Tibial nerve (tissue), 4 donors: ENCODE results near the gene NELL2. TPM values are rescaled to one million over a fixed set of nuclear protein-coding genes. Genes with fewer than 3 reads are reported as not detected.
"Not testable (repeated sequence)": the region's sequence is repeated elsewhere in the genome, so short reads cannot be mapped to it uniquely, and the experiment has no call there.

Experiments used
- DNase-seq, 2 donors: peaks; one replicate each; pipeline ENCODE4 v3.0.0-alpha.2; 2019; ENCODE audit warnings: low spot score in 2 of 2
- H3K27ac ChIP-seq, 4 donors: fragments of 200-600 bp; sonication (generic) in 3 of 4; one replicate each; pipeline ENCODE4 v1.5.1; 2017 to 2019; ENCODE audit warnings: mild to moderate bottlenecking in 1 of 4
- H3K27me3 ChIP-seq, 2 donors: fragments of 200-600 bp; sonication (generic) in 1 of 2; one replicate each; pipeline versions ENCODE4 v1.5.1 to v1.6.0; 2017 to 2019
- H3K36me3 ChIP-seq, 3 donors: fragments of 200-600 bp; sonication (generic); one replicate each; pipeline ENCODE4 v1.5.1; 2018 to 2019
- H3K4me1 ChIP-seq, 4 donors: fragments of 200-600 bp; sonication (generic) in 3 of 4; one replicate each; pipeline ENCODE4 v1.5.1; 2017 to 2019
- H3K4me3 ChIP-seq, 4 donors: fragments of 200-600 bp; sonication (generic) in 3 of 4; one replicate each; pipeline ENCODE4 v1.5.1; 2017 to 2019; ENCODE audit warnings: mild to moderate bottlenecking in 1 of 4, moderate library complexity in 1 of 4
- H3K9me3 ChIP-seq, 4 donors: fragments of 200-600 bp; sonication (generic) in 3 of 4; one replicate each; pipeline ENCODE4 v1.5.1; 2017 to 2019
- EP300 ChIP-seq, 2 donors: sonication (generic); formaldehyde crosslinking; IDR thresholded peaks; one replicate each; pipeline ENCODE4 v1.6.1; 2017; ENCODE audit warnings: antibody characterized with exemption in 2 of 2, mild to moderate bottlenecking in 1 of 2
- POLR2A ChIP-seq, 2 donors: fragments of 450-650 bp; IDR thresholded peaks; one replicate each; pipeline ENCODE4 v1.6.1; 2017; ENCODE audit warnings: antibody characterized with exemption in 2 of 2, mild to moderate bottlenecking in 2 of 2, moderate library complexity in 2 of 2
- WGBS, 2 donors: methylation state at CpG; one replicate each; pipeline ENCODE4 v1.1.5; 2018; 5-methylcytosine and 5-hydroxymethylcytosine counted together
- total RNA-seq, 4 donors: library from RNA; depleted of rRNA; stranded (reverse); fragments of >200 nt; gene quantifications; one replicate each; pipeline ENCODE4 v1.1.0, GENCODE V29; 2016
- TF ChIP-seq, protein P1 (sequence below), 5 experiments: fragments of 200-600 bp in 3 of 5; fragments of 450-650 bp in 2 of 5; sonication (generic) in 3 of 5; IDR thresholded peaks; one replicate each; pipeline ENCODE4 v1.5.1; 2016 to 2019; ENCODE audit warnings: antibody characterized with exemption in 5 of 5, mild to moderate bottlenecking in 3 of 5, moderate library complexity in 2 of 5

Gene NELL2
- total RNA-seq, result under 1 TPM in 3 of 4 donors, not detected in 1; 0.22 to 0.90 (median 0.63) TPM

DNA sequence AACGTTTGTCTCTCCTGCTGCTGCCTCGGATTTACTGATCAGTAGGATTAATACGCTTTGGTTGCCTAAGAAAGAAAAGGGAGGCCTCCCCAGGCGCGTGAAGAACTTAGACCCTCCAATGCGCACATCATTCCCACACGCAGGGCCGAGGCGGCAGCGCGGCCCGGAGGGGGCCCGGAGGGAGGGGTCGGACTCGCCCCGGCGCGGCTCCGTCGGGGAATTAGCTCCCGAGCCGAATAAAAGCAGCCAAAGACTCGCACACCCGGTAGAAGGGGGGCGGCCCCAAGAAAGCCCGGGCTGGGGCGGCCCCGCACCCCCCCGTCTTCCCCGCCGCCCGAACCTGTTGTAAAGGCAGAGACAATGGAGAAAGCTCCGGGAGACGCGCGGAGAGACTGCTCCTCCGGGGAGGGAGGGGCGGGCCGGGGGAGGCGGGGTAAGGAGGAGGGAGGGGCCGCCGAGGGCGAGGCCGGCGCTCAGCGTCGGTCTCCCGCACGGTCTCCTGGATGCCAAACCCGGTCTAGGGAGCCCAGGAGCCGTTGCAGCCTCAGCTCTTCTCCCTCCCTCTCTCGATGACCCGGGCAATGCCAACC is at the start of gene NELL2:
Gene NELL2 (minus strand): TSS at position 362 of the 590 bp plus-strand sequence. CDS start 446 bp downstream, outside the sequence.
- WGBS, 2 donors, result 0% methylated on average over 32 to 48 of the region's 53 CpGs
- Histone ChIP-seq H3K27ac (no peak within 1 kb of the TSS), H3K36me3 (no peaks in the 10 kb centered on the region), H3K4me3 (peak within 1 kb of the TSS; percentile 33 to 61 (median 50)), H3K9me3 (peaks cover 0 to 19% (median 2%) of the 10 kb centered on the region in 4 donors), H3K4me1 (peaks cover 0 to 32% (median 17%) of the 10 kb centered on the region in 4 donors), H3K27me3 (peaks cover 0 to 32% of the 10 kb centered on the region in 2 donors)
- TF ChIP-seq EP300 (IDR thresholded peaks at IDR 0.05) (no peak), POLR2A (IDR thresholded peaks at IDR 0.05) (no peak)
- TF ChIP-seq, protein P1, sequence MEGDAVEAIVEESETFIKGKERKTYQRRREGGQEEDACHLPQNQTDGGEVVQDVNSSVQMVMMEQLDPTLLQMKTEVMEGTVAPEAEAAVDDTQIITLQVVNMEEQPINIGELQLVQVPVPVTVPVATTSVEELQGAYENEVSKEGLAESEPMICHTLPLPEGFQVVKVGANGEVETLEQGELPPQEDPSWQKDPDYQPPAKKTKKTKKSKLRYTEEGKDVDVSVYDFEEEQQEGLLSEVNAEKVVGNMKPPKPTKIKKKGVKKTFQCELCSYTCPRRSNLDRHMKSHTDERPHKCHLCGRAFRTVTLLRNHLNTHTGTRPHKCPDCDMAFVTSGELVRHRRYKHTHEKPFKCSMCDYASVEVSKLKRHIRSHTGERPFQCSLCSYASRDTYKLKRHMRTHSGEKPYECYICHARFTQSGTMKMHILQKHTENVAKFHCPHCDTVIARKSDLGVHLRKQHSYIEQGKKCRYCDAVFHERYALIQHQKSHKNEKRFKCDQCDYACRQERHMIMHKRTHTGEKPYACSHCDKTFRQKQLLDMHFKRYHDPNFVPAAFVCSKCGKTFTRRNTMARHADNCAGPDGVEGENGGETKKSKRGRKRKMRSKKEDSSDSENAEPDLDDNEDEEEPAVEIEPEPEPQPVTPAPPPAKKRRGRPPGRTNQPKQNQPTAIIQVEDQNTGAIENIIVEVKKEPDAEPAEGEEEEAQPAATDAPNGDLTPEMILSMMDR (IDR thresholded peaks at IDR 0.05), result no peak
- no peak for DNase-seq

DNA sequence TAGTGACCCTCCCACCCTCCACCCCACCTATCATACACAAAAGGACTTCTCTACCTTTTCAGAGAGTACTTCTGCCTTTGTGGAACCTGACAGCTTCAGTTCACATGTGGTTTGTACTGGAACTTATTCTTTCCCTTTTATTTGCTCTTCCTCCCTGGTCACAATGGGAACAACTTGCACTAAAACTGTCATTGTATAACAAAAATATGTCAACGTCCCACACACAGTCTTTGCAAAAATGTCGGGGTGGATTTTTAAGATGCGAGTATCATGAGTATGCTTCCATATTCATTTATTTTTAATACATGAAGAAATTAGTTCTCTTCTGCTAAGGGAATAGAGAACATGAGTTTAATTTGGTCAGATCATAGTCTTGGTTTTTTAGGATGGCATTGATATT is 45.6 kb upstream of the NELL2 start:
- no peak for DNase-seq
- TF ChIP-seq EP300 (IDR thresholded peaks at IDR 0.05) (no peak), POLR2A (IDR thresholded peaks at IDR 0.05) (no peak)
- TF ChIP-seq, protein P1 (IDR thresholded peaks at IDR 0.05), result no peak
- Histone ChIP-seq H3K4me3 (no peak overlapping the region), H3K36me3 (no peaks in the 10 kb centered on the region), H3K9me3 (no peaks in the 10 kb centered on the region), H3K4me1 (no peaks in the 10 kb centered on the region), H3K27ac (no peak overlapping the region), H3K27me3 (no peaks in the 10 kb centered on the region)
- WGBS, 2 donors, result 67 to 75% methylated on average over 3 of the region's 3 CpGs

- Histone ChIP-seq H3K4me3 (no peak overlapping the region), H3K27ac (no peak overlapping the region), H3K4me1 (no peaks in the 10 kb centered on the region), H3K9me3 (no peaks in the 10 kb centered on the region), H3K36me3 (no peaks in the 10 kb centered on the region), H3K27me3 (no peaks in the 10 kb centered on the region)
- 38% methylated on average over 1 of the region's 1 CpG for WGBS, 2 donors
- no peak for DNase-seq
- no peak for TF ChIP-seq EP300 (IDR thresholded peaks at IDR 0.05)
- TF ChIP-seq, protein P1 (IDR thresholded peaks at IDR 0.05), result no peak
- no peak for TF ChIP-seq POLR2A (IDR thresholded peaks at IDR 0.05)
Measured at GRCh38 chr12:44917141-44917540, 41.0 kb upstream of the NELL2 start.

DNA sequence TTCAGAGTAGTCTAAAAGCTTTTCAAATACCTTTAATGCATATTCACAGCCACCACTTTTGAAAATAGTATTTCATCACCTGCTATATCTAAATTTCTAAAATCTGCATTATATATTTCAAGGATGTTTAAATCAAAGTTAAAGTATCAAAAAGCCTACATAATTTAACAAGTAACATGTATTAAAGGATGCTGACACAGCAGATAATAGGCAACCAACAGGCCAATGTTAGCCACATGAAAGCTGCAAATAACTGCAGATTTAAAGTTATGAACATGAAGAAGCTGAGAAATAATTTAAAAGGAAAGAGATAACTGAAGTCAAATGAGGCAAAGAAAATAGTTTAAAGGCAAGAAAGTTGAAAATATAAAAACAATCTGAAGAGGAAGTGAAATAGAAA is 39.8 kb upstream of the NELL2 start:
- H3K4me1 ChIP-seq, result no peaks in the 10 kb centered on the region
- no peaks in the 10 kb centered on the region for H3K27me3 ChIP-seq
- TF ChIP-seq POLR2A (IDR thresholded peaks at IDR 0.05) (no peak), EP300 (IDR thresholded peaks at IDR 0.05) (no peak)
- TF ChIP-seq, protein P1 (IDR thresholded peaks at IDR 0.05), result no peak

GRCh38 chr12:44904321-44904720 is 28.2 kb upstream of the NELL2 start:
- TF ChIP-seq POLR2A (IDR thresholded peaks at IDR 0.05), result no peak
- TF ChIP-seq, protein P1 (IDR thresholded peaks at IDR 0.05), result no peak
- no peak for TF ChIP-seq EP300 (IDR thresholded peaks at IDR 0.05)

More for the DNA sequence above, 39.8 kb upstream of the NELL2 start:
- DNase-seq, result no peak
- Histone ChIP-seq H3K9me3 (no peaks in the 10 kb centered on the region), H3K36me3 (no peaks in the 10 kb centered on the region), H3K4me3 (no peak overlapping the region), H3K27ac (no peak overlapping the region)

GRCh38 chr12:44898108-44898507 is 22.0 kb upstream of the NELL2 start:
- H3K4me1 ChIP-seq, H3K36me3 ChIP-seq, H3K27me3 ChIP-seq, DNase-seq, H3K27ac ChIP-seq, H3K4me3 ChIP-seq: not testable (repeated sequence)
- H3K9me3 ChIP-seq, result peaks cover 0 to 25% (median 2%) of the 10 kb centered on the region in 4 donors
- WGBS, 2 donors, result 74 to 78% methylated on average over 6 of the region's 6 CpGs

More at GRCh38 chr12:44904321-44904720, 28.2 kb upstream of the NELL2 start:
- no peaks in the 10 kb centered on the region for H3K36me3 ChIP-seq
- 66 to 74% methylated on average over 2 of the region's 2 CpGs for WGBS, 2 donors
- H3K4me3 ChIP-seq, result no peak overlapping the region
- no peaks in the 10 kb centered on the region for H3K27me3 ChIP-seq
- no peaks in the 10 kb centered on the region for H3K4me1 ChIP-seq
- DNase-seq, result no peak
- peaks cover 0 to 21% (median 2%) of the 10 kb centered on the region in 4 donors for H3K9me3 ChIP-seq
- H3K27ac ChIP-seq, result no peak overlapping the region
